K562 (cell line): Measurements from ENCODE around the gene APOBEC3A. TPM values are rescaled to one million over a fixed set of nuclear protein-coding genes. Genes with fewer than 3 reads are reported as not detected.

Source experiments
- ATAC-seq: fragments of 200-7000 bp; cut with Tn5 transposase; 3 replicates; pipeline ENCODE4 v1.9.1; 2020; ENCODE audit warnings: moderate library complexity
- BruUV-seq: library from RNA; stranded (reverse); fragments of 400-500 nt; replicated peaks from 2 replicates; lab custom pipeline; 2021; lab: Mats Ljungman, UMichigan
- CTCF ChIA-PET: fragments of 300-600 bp; formaldehyde crosslinking; extraction: SDS; loops from one replicate; lab custom pipeline; 2021; ENCODE audit warnings: low intra/inter-chr PET ratio; lab: Yijun Ruan, JAX
- POLR2A ChIA-PET: fragments of 300-600, 350-650 bp; sonication (Branson Sonifier 250); formaldehyde crosslinking; extraction: SDS; loops from one replicate; lab custom pipeline; 2021; ENCODE audit warnings: antibody characterized with exemption, inconsistent platforms; lab: Yijun Ruan, JAX
- DNase-seq, 4 experiments: peaks; one replicate each; pipeline versions ENCODE4 v3.0.0 to v3.0.0-alpha.2; 2011 to 2018; ENCODE audit warnings: low spot score in 3 of 4, mixed read lengths in 3 of 4; ENCODE audit errors: extremely low read depth in 1 of 4
- FAIRE-seq: peaks from 2 replicates; lab custom pipeline; 2011; peaks lifted over from hg19 to GRCh38; lab: Jason Lieb, UNC
- H2AFZ ChIP-seq: 2 replicates; pipeline ENCODE4 v1.6.0; 2011; ENCODE audit warnings: low read depth, low read length, control low read depth, inconsistent platforms
- H3K27ac ChIP-seq: fragments of 200-600 bp; 3 replicates; pipeline ENCODE4 v1.8.0; 2011; ENCODE audit warnings: low read depth, mild to moderate bottlenecking, control low read depth, inconsistent platforms, low read length, moderate library complexity, mixed read lengths; ENCODE audit errors: extremely low read depth
- H3K27me3 ChIP-seq, 2 experiments: fragments of 300-600 bp in 1 of 2; 2 replicates in 1 of 2; 3 replicates in 1 of 2; pipeline versions ENCODE4 v1.6.0 to v1.8.0; 2011; ENCODE audit warnings: inconsistent platforms in 2 of 2, low read length in 2 of 2, mild to moderate bottlenecking in 1 of 2, mixed read lengths in 1 of 2, moderate library complexity in 1 of 2; ENCODE audit not compliant: control insufficient read depth in 2 of 2, insufficient read depth in 2 of 2
- H3K36me3 ChIP-seq: fragments of 300-600 bp; 3 replicates; pipeline ENCODE4 v1.8.0; 2011; ENCODE audit warnings: mild to moderate bottlenecking, low read length, inconsistent platforms; ENCODE audit not compliant: control insufficient read depth, insufficient read depth
- H3K4me1 ChIP-seq, 2 experiments: fragments of 200-600 bp in 1 of 2; replicated peaks in 1 of 2; 2 replicates in 1 of 2; 3 replicates in 1 of 2; pipeline versions ENCODE4 v1.5.1 to v1.8.0; 2011; ENCODE audit warnings: inconsistent platforms in 2 of 2, low read length in 2 of 2, mild to moderate bottlenecking in 1 of 2, mixed read lengths in 1 of 2, moderate library complexity in 1 of 2; ENCODE audit not compliant: control insufficient read depth in 2 of 2, insufficient read depth in 2 of 2
- H3K4me2 ChIP-seq: 2 replicates; pipeline ENCODE4 v1.6.1; 2011; ENCODE audit warnings: low read length, control low read depth, inconsistent platforms, mixed read lengths; ENCODE audit not compliant: insufficient read depth
- H3K4me3 ChIP-seq: fragments of 200-600 bp; sonication (generic), shearing (Covaris generic); 2 replicates; pipeline ENCODE4 v1.5.1; 2016; ENCODE audit warnings: control low read depth, inconsistent platforms
- H3K79me2 ChIP-seq: fragments of 200-600 bp; 3 replicates; pipeline ENCODE4 v1.8.0; 2011; ENCODE audit warnings: low read length, inconsistent platforms; ENCODE audit not compliant: control insufficient read depth, insufficient read depth
- H3K9ac ChIP-seq, 2 experiments: 2 replicates each; pipeline versions ENCODE4 v1.6.0 to v1.6.1; 2011; ENCODE audit warnings: low read depth in 2 of 2, low read length in 2 of 2, control low read depth in 1 of 2, inconsistent platforms in 1 of 2, mild to moderate bottlenecking in 1 of 2, mixed read lengths in 1 of 2; ENCODE audit not compliant: insufficient read depth in 1 of 2
- H3K9me1 ChIP-seq: one replicate; pipeline ENCODE4 v1.6.0; 2011; ENCODE audit warnings: inconsistent platforms, mild to moderate bottlenecking, low read length, moderate library complexity; ENCODE audit not compliant: control insufficient read depth, insufficient read depth
- H3K9me3 ChIP-seq: replicated peaks from 2 replicates; pipeline ENCODE4 v1.5.1; 2011; ENCODE audit warnings: low read depth, low read length, inconsistent platforms; ENCODE audit not compliant: control insufficient read depth, insufficient read depth
- H4K20me1 ChIP-seq: replicated peaks from 2 replicates; pipeline ENCODE4 v1.6.1; 2011; ENCODE audit warnings: low read length, inconsistent platforms, mixed read lengths; ENCODE audit not compliant: control insufficient read depth, insufficient read depth
- BRCA1 ChIP-seq, 2 experiments: fragments of 450-650 bp in 1 of 2; sonication (generic) in 1 of 2; formaldehyde crosslinking in 1 of 2; IDR thresholded peaks; 2 replicates each; pipeline versions ENCODE4 v1.5.0 to v1.6.1; 2017 to 2020; ENCODE audit warnings: mild to moderate bottlenecking in 1 of 2, missing genetic modification reagents in 1 of 2
- CBX2 ChIP-seq: fragments of 200-600 bp; sonication (generic); IDR thresholded peaks from one replicate; pipeline ENCODE4 v1.6.1; 2012; ENCODE audit warnings: mild to moderate bottlenecking, low read length, inconsistent platforms; ENCODE audit not compliant: insufficient read depth, poor library complexity, severe bottlenecking
- CSDE1 ChIP-seq, 2 experiments: fragments of 450-650 bp; IDR thresholded peaks; 2 replicates each; pipeline ENCODE4 v1.6.1; 2016; ENCODE audit warnings: mild to moderate bottlenecking in 1 of 2
- STAT5A ChIP-seq: IDR thresholded peaks from 2 replicates; pipeline ENCODE4 v1.6.1; 2012; ENCODE audit warnings: low read length, inconsistent platforms, borderline replicate concordance
- U2AF1 ChIP-seq: fragments of 200-400 bp; formaldehyde crosslinking; optimal IDR thresholded peaks from 2 replicates; pipeline ENCODE3; 2017; ENCODE audit warnings: mild to moderate bottlenecking, low read depth, low read length, moderate library complexity
- ZNF134 ChIP-seq: fragments of 250-450 bp; sonication (Bioruptor Pico); conservative IDR thresholded peaks from 2 replicates; pipeline ENCODE4 v1.4.0; 2020
- ZNF311 ChIP-seq: fragments of 250-450 bp; sonication (Bioruptor Pico); IDR thresholded peaks from 2 replicates; pipeline ENCODE4 v1.4.0; 2020; ENCODE audit warnings: mild to moderate bottlenecking, moderate library complexity
- ZNF551 ChIP-seq: fragments of 250-450 bp; sonication (Bioruptor Pico); IDR thresholded peaks from 2 replicates; pipeline ENCODE4 v1.5.0; 2021; ENCODE audit warnings: mild to moderate bottlenecking, moderate library complexity
- WGBS: fragments of 100-300 bp; shearing (Covaris generic); methylation state at CpG from one replicate; pipeline ENCODE4 v1.1.6; 2016; ENCODE audit warnings: low coverage, mixed read lengths; ENCODE audit not compliant: insufficient coverage; ENCODE audit errors: missing lambda C conversion rate; 5-methylcytosine and 5-hydroxymethylcytosine counted together
- in situ Hi-C: fragments of 300-500 bp; cut with MboI; formaldehyde crosslinking; loops from 4 replicates; pipeline ENCODE4 v1.15.0; 2018; ENCODE audit warnings: inconsistent platforms, mixed read lengths
- intact Hi-C: fragments of 100-400 bp; cut with micrococcal nuclease; formaldehyde crosslinking; loops from 2 replicates; pipeline ENCODE4 v1.14.2; 2022
- polyA plus RNA-seq, 8 experiments: library from polyadenylated mRNA; depleted of rRNA in 4 of 8; stranded (reverse) in 5 of 8; unstranded in 3 of 8; fragments of >200 nt; fragmentation: Nextera tagmentation in 2 of 8; fragmentation: Illumina TruSeq in 1 of 8; extraction: Ambion mirVana in 2 of 8; extraction: Trizol in 1 of 8; gene quantifications; 2 replicates each; pipeline versions ENCODE4 v1.2.1 to v1.2.3, GENCODE V29; 2011 to 2014; ENCODE audit warnings: inconsistent platforms in 1 of 8, missing spikeins in 1 of 8
- total RNA-seq, 7 experiments: library from RNA; depleted of rRNA in 6 of 7; stranded (reverse); fragments of >200 nt in 6 of 7; fragmentation: Illumina TruSeq in 2 of 7; extraction: Trizol in 2 of 7; gene quantifications; 2 replicates each; pipeline versions ENCODE4 v1.2.1 to v1.2.3, GENCODE V29; 2011 to 2021; ENCODE audit warnings: low replicate concordance in 1 of 7
- TF ChIP-seq, protein P1 (sequence below): sonication (generic); formaldehyde crosslinking; IDR thresholded peaks from 2 replicates; pipeline ENCODE4 v1.8.1; 2023; ENCODE audit warnings: mild to moderate bottlenecking, missing genetic modification reagents
- TF ChIP-seq, protein P2 (sequence below): IDR thresholded peaks from 3 replicates; pipeline ENCODE4 v1.6.1; 2011; ENCODE audit warnings: borderline replicate concordance, mild to moderate bottlenecking; ENCODE audit not compliant: insufficient read length, insufficient read depth
- TF ChIP-seq, protein P3 (sequence below): fragments of 450-650 bp; IDR thresholded peaks from 2 replicates; pipeline ENCODE4 v1.6.1; 2016; ENCODE audit warnings: antibody characterized with exemption

The APOBEC3A gene
- total and polyA plus RNA-seq, 9 of the 15 experiments (the other 6 are each of a cell fraction or from before 2014, with no cell fraction given) = 0.04 TPM; not detected in 8

DNA sequence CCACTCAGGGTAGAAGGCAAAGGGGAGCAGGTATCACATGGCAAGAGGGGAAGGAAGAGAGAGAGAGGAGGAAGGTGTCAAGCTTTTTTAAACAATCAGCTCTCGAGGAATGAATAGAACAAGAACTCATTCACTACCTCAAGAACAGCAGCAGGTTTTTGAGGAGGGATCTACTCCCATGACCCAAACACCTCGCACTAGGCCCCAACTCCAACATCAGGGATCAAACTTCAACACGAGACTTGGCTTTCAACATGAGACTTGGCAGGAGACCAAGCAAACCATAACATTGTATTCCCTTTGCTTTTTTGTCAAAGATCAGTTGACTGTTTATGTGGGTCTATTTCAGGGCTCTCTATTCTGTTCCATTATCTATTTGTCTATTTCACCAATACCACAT lies 26.9 kb upstream of the APOBEC3A start:
- H3K9me3 ChIP-seq = no peaks in the 10 kb centered on the region
- ChIA-PET POLR2A (no interaction called here), CTCF (interaction anchor here (0.6 kb wide), 1 partner anchor 139 kb away, joined by 4 read pairs; no protein-coding TSS in a partner anchor)
- H3K36me3 ChIP-seq = no peaks in the 10 kb centered on the region
- 12% methylated on average over 3 of the region's 3 CpGs for WGBS
- H3K4me2 ChIP-seq = no peak overlapping the region
- no peaks in the 10 kb centered on the region for H3K9me1 ChIP-seq
- BruUV-seq = no TSS peak
- H3K27me3 ChIP-seq = peaks cover 0 to 8% of the 10 kb centered on the region in 2 experiments; a peak in 2 of 5 replicates
- H3K4me3 ChIP-seq = no peak overlapping the region
- FAIRE-seq (no peak), DNase-seq (no peak), ATAC-seq (no peak)
- peaks cover 0 to 6% of the 10 kb centered on the region in 2 experiments; a peak in 2 of 5 replicates for H3K4me1 ChIP-seq
- H3K79me2 ChIP-seq = no peaks in the 10 kb centered on the region
- no peak overlapping the region for H2AFZ ChIP-seq
- TF ChIP-seq ZNF311 = no peak
- TF ChIP-seq STAT5A = no peak
- TF ChIP-seq, protein P1, sequence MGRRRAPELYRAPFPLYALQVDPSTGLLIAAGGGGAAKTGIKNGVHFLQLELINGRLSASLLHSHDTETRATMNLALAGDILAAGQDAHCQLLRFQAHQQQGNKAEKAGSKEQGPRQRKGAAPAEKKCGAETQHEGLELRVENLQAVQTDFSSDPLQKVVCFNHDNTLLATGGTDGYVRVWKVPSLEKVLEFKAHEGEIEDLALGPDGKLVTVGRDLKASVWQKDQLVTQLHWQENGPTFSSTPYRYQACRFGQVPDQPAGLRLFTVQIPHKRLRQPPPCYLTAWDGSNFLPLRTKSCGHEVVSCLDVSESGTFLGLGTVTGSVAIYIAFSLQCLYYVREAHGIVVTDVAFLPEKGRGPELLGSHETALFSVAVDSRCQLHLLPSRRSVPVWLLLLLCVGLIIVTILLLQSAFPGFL (CRISPR knock-in tag) = no peak
- no peak for TF ChIP-seq CBX2
- TF ChIP-seq, protein P2, sequence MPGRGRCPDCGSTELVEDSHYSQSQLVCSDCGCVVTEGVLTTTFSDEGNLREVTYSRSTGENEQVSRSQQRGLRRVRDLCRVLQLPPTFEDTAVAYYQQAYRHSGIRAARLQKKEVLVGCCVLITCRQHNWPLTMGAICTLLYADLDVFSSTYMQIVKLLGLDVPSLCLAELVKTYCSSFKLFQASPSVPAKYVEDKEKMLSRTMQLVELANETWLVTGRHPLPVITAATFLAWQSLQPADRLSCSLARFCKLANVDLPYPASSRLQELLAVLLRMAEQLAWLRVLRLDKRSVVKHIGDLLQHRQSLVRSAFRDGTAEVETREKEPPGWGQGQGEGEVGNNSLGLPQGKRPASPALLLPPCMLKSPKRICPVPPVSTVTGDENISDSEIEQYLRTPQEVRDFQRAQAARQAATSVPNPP = no peak
- no peak for TF ChIP-seq CSDE1 (IDR thresholded peaks at IDR 0.05)
- TF ChIP-seq ZNF134 (CRISPR knock-in tag) = no peak
- TF ChIP-seq U2AF1 = no peak
- TF ChIP-seq, protein P3, sequence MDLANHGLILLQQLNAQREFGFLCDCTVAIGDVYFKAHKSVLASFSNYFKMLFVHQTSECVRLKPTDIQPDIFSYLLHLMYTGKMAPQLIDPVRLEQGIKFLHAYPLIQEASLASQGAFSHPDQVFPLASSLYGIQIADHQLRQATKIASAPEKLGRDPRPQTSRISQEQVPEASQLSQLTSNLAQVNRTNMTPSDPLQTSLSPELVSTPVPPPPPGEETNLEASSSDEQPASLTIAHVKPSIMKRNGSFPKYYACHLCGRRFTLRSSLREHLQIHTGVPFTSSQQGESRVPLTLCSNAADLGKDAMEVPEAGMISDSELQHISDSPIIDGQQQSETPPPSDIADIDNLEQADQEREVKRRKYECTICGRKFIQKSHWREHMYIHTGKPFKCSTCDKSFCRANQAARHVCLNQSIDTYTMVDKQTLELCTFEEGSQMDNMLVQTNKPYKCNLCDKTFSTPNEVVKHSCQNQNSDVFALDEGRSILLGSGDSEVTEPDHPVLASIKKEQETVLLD = no peak
- no peak for TF ChIP-seq ZNF551
- no peak for TF ChIP-seq BRCA1 (IDR thresholded peaks at IDR 0.05)
- no peak for TF ChIP-seq BRCA1 (CRISPR knock-in tag; IDR thresholded peaks at IDR 0.05)
- in situ Hi-C loops (no loop called here), intact Hi-C loops (no loop called here)
- no peak overlapping the region for H3K9ac ChIP-seq
- H4K20me1 ChIP-seq = no peaks in the 10 kb centered on the region
- no peak overlapping the region for H3K27ac ChIP-seq
